HepG2 (cell line): Measurements from ENCODE around the gene KLF11. TPM values are rescaled to one million over a fixed set of nuclear protein-coding genes. Genes with fewer than 3 reads are reported as not detected.

Source experiments
- ARNT2 ChIP-seq: sonication (generic); formaldehyde crosslinking; IDR thresholded peaks from 2 replicates; pipeline ENCODE4 v1.8.0; 2022; ENCODE audit warnings: mild to moderate bottlenecking, low read depth, missing genetic modification reagents, moderate library complexity
- ATF7-NPFF ChIP-seq: sonication (generic); formaldehyde crosslinking; IDR thresholded peaks from 2 replicates; pipeline ENCODE4 v1.8.1; 2023; ENCODE audit warnings: mild to moderate bottlenecking, low read depth, missing genetic modification reagents, moderate library complexity
- BHLHE40 ChIP-seq: IDR thresholded peaks from 2 replicates; pipeline ENCODE4 v1.6.1; 2011; ENCODE audit warnings: low read length, improper control_type of control experiment
- CEBPZ ChIP-seq: IDR thresholded peaks from 2 replicates; pipeline ENCODE4 v1.6.1; 2012; ENCODE audit warnings: low read length, improper control_type of control experiment
- EED ChIP-seq: sonication (generic); formaldehyde crosslinking; IDR thresholded peaks from 2 replicates; pipeline ENCODE4 v1.5.0; 2020; ENCODE audit warnings: mild to moderate bottlenecking, missing genetic modification reagents
- GRHL1 ChIP-seq: sonication (generic); formaldehyde crosslinking; conservative IDR thresholded peaks from 2 replicates; pipeline ENCODE4 v1.8.0; 2022; ENCODE audit warnings: missing genetic modification reagents
- KLF12 ChIP-seq: sonication (generic); formaldehyde crosslinking; IDR thresholded peaks from 2 replicates; pipeline ENCODE4 v1.4.0; 2020; ENCODE audit warnings: missing genetic modification reagents, borderline replicate concordance
- MAX ChIP-seq: IDR thresholded peaks from 2 replicates; pipeline ENCODE4 v1.6.1; 2012; ENCODE audit warnings: inconsistent platforms
- SOX6 ChIP-seq, 2 experiments: fragments of 450-650 bp in 1 of 2; sonication (generic) in 1 of 2; formaldehyde crosslinking in 1 of 2; IDR thresholded peaks; 2 replicates each; pipeline versions ENCODE4 v1.4.0 to v1.6.1; 2017 to 2020; ENCODE audit warnings: antibody characterized with exemption in 1 of 2, mild to moderate bottlenecking in 1 of 2, missing genetic modification reagents in 1 of 2
- ZFX ChIP-seq: sonication (generic); formaldehyde crosslinking; IDR thresholded peaks from 2 replicates; pipeline ENCODE4 v1.4.0; 2020; ENCODE audit warnings: mild to moderate bottlenecking, low read depth, missing genetic modification reagents, moderate library complexity
- ZNF124 ChIP-seq: sonication (generic); formaldehyde crosslinking; IDR thresholded peaks from 2 replicates; pipeline ENCODE4 v1.4.0; 2020; ENCODE audit warnings: missing genetic modification reagents
- ZNF18 ChIP-seq: sonication (generic); formaldehyde crosslinking; IDR thresholded peaks from 2 replicates; pipeline ENCODE4 v1.8.0; 2022; ENCODE audit warnings: mild to moderate bottlenecking, missing genetic modification reagents; ENCODE audit not compliant: insufficient replicate concordance
- ZNF225 ChIP-seq: sonication (generic); formaldehyde crosslinking; IDR thresholded peaks from 2 replicates; pipeline ENCODE4 v1.4.0; 2020; ENCODE audit warnings: mild to moderate bottlenecking, missing genetic modification reagents
- ZNF292 ChIP-seq: sonication (generic); formaldehyde crosslinking; IDR thresholded peaks from 2 replicates; pipeline ENCODE4 v1.8.1; 2022; ENCODE audit warnings: mild to moderate bottlenecking, low read depth, missing genetic modification reagents, borderline replicate concordance
- ZNF331 ChIP-seq: sonication (generic); formaldehyde crosslinking; IDR thresholded peaks from 2 replicates; pipeline ENCODE4 v1.4.0; 2020; ENCODE audit warnings: missing genetic modification reagents
- ZNF33B ChIP-seq: sonication (generic); formaldehyde crosslinking; IDR thresholded peaks from 2 replicates; pipeline ENCODE4 v1.5.1; 2020; ENCODE audit warnings: mild to moderate bottlenecking, missing genetic modification reagents
- ZNF354B ChIP-seq: sonication (generic); formaldehyde crosslinking; IDR thresholded peaks from 2 replicates; pipeline ENCODE4 v1.8.0; 2022; ENCODE audit warnings: mild to moderate bottlenecking, missing genetic modification reagents
- ZNF552 ChIP-seq: sonication (generic); formaldehyde crosslinking; IDR thresholded peaks from 2 replicates; pipeline ENCODE4 v1.9.0; 2022; ENCODE audit warnings: missing genetic modification reagents, mild to moderate bottlenecking, borderline replicate concordance
- ZNF703 ChIP-seq: sonication (generic); formaldehyde crosslinking; IDR thresholded peaks from 2 replicates; pipeline ENCODE4 v1.5.1; 2020; ENCODE audit warnings: missing genetic modification reagents, mild to moderate bottlenecking, moderate library complexity, borderline replicate concordance
- ZNF878 ChIP-seq: sonication (generic); formaldehyde crosslinking; IDR thresholded peaks from 2 replicates; pipeline ENCODE4 v1.8.1; 2023; ENCODE audit warnings: mild to moderate bottlenecking, missing genetic modification reagents, moderate library complexity
- polyA plus RNA-seq, 8 experiments: library from polyadenylated mRNA; depleted of rRNA in 3 of 8; stranded (reverse) in 7 of 8; unstranded in 1 of 8; fragments of >200 nt; fragmentation: Illumina TruSeq in 4 of 8; extraction: Trizol in 4 of 8; gene quantifications; 2 replicates each; pipeline versions ENCODE4 v1.2.1 to v1.2.3, GENCODE V29; 2011 to 2016; ENCODE audit warnings: low read depth in 4 of 8, missing spikeins in 1 of 8, mixed read lengths in 1 of 8; ENCODE audit not compliant: insufficient read depth in 1 of 8
- total RNA-seq, 5 experiments: library from RNA; depleted of rRNA; stranded (reverse); fragments of >200 nt; fragmentation: Illumina TruSeq; extraction: Trizol; gene quantifications; 2 replicates each; pipeline ENCODE4 v1.2.3, GENCODE V29; 2016; ENCODE audit warnings: low read depth in 1 of 5
- TF ChIP-seq, protein P1 (sequence below): sonication (generic); formaldehyde crosslinking; IDR thresholded peaks from 2 replicates; pipeline ENCODE4 v1.8.0; 2022; ENCODE audit warnings: mild to moderate bottlenecking, missing genetic modification reagents, moderate library complexity

KLF11 gene
- total and polyA plus RNA-seq, 2 of the 13 experiments (the other 11 are each of a cell fraction or from before 2014, with no cell fraction given) = 2.5 to 11.8 TPM

DNA sequence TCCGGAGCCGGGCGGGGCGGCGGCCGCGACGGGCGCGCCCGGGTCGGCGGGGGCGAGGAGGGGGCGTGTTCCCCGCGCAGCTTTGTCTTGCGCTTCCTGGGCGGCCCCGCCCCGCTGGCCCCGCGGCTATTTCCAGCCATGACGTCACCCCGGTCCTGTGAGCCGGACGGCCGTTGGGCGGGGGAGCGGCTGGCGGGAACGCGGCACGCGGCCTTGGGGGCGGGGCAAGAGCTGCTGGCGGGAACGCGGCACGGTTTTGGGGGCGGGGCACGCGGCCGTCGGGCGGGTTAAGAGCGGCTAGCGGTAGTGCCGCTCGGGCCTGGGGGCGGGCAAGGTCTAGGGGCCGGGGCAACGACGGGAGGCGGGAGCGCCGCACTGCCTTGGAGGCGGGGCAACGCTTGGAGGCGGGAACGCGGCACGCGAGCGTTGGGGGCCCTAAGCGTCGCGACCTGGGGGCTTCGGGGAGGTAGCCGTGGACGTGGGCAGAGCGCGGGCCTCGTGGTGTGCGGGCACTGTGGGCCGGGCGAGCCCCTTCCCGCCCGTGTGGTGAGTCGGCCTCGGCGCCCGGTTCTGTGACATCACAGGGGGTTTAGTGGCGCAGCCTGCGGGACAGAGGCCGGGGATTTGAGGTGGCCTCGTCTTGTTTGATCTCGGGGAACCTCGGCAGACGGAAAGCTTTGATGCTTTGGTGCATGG lies 704 bp downstream of the KLF11 start (continued):
- TF ChIP-seq ZNF18 (CRISPR knock-in tag) = peak; percentile 28
- TF ChIP-seq CEBPZ = no peak
- peak; percentile 63; the same call in 1 of the 2 replicates for TF ChIP-seq EED
- 0 out of 2 replicates have a peak, but pooled peaks have one; percentile 72 for TF ChIP-seq ZNF703
- 0 out of 2 replicates have a peak, but pooled peaks have one; percentile 26 for TF ChIP-seq ZNF878 (CRISPR knock-in tag)
- peak; percentile 24; the same call in 1 of the 2 replicates for TF ChIP-seq ATF7-NPFF (CRISPR knock-in tag)
- no peak for TF ChIP-seq SOX6 (IDR thresholded peaks at IDR 0.05)
- TF ChIP-seq SOX6 (CRISPR knock-in tag; IDR thresholded peaks at IDR 0.05) = peak; percentile 26; the same call in 1 of the 2 replicates
- TF ChIP-seq KLF12 (CRISPR knock-in tag) = no peak
- TF ChIP-seq ZNF552 (CRISPR knock-in tag) = no peak
- TF ChIP-seq ARNT2 (CRISPR knock-in tag) = peak; percentile 90
- TF ChIP-seq ZNF331 (CRISPR knock-in tag) = peak; percentile 36; the same call in 1 of the 2 replicates
- TF ChIP-seq, protein P1, sequence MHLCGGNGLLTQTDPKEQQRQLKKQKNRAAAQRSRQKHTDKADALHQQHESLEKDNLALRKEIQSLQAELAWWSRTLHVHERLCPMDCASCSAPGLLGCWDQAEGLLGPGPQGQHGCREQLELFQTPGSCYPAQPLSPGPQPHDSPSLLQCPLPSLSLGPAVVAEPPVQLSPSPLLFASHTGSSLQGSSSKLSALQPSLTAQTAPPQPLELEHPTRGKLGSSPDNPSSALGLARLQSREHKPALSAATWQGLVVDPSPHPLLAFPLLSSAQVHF (CRISPR knock-in tag) = peak; percentile 72
- TF ChIP-seq MAX = peak; percentile 97
- peak; percentile 9; the same call in 1 of the 2 replicates for TF ChIP-seq BHLHE40
- peak; percentile 74; the same call in 1 of the 2 replicates for TF ChIP-seq ZNF225 (CRISPR knock-in tag)
- no peak for TF ChIP-seq GRHL1 (CRISPR knock-in tag)
- 0 out of 2 replicates have a peak, but pooled peaks have one; percentile 31 for TF ChIP-seq ZNF124
- TF ChIP-seq ZNF292 (CRISPR knock-in tag) = no peak
- no peak for TF ChIP-seq ZNF354B (CRISPR knock-in tag)
- peak; percentile 14; the same call in 1 of the 2 replicates for TF ChIP-seq ZFX
- no peak for TF ChIP-seq ZNF33B (CRISPR knock-in tag)
